ENCODE data around the gene ACTRT2.

The ACTRT2 gene

GRCh38 chr1:2999571-2999970 lies 21.7 kb upstream of the ACTRT2 start:
- ChIA-PET POLR2A (no interaction called here), CTCF (no interaction called here)
- DNase-seq (ENCODE audit: low read depth, low spot score) = no peak
- no peak for TF ChIP-seq CTCF (IDR thresholded peaks at IDR 0.05; ENCODE audit: insufficient read depth, low read length, missing control alignments)
- no peak overlapping the region for H3K4me3 ChIP-seq (ENCODE audit: low read depth, low read length)

GRCh38 chr1:3000214-3000613 lies 21.1 kb upstream of the ACTRT2 start:
- DNase-seq (ENCODE audit: low read depth, low spot score) = no peak
- no peak for TF ChIP-seq CTCF (IDR thresholded peaks at IDR 0.05; ENCODE audit: insufficient read depth, low read length, missing control alignments)
- no peak overlapping the region for H3K4me3 ChIP-seq (ENCODE audit: low read depth, low read length)
- ChIA-PET POLR2A (no interaction called here), CTCF (no interaction called here)

GRCh38 chr1:3000671-3001470 lies 20.4 kb upstream of the ACTRT2 start:
- no peak for DNase-seq (ENCODE audit: low read depth, low spot score)
- ChIA-PET CTCF (no interaction called here), POLR2A (no interaction called here)
- no peak for TF ChIP-seq CTCF (IDR thresholded peaks at IDR 0.05; ENCODE audit: insufficient read depth, low read length, missing control alignments)
- no peak overlapping the region for H3K4me3 ChIP-seq (ENCODE audit: low read depth, low read length)

GRCh38 chr1:3001471-3002348 lies 19.6 kb upstream of the ACTRT2 start:
- ChIA-PET CTCF (no interaction called here), POLR2A (no interaction called here)
- no peak for DNase-seq (ENCODE audit: low read depth, low spot score)
- no peak overlapping the region for H3K4me3 ChIP-seq (ENCODE audit: low read depth, low read length)
- TF ChIP-seq CTCF (IDR thresholded peaks at IDR 0.05; ENCODE audit: insufficient read depth, low read length, missing control alignments) = no peak

GRCh38 chr1:3002349-3003038 lies 18.8 kb upstream of the ACTRT2 start:
- TF ChIP-seq CTCF (IDR thresholded peaks at IDR 0.05; ENCODE audit: insufficient read depth, low read length, missing control alignments) = no peak
- ChIA-PET POLR2A (no interaction called here), CTCF (no interaction called here)
- no peak for DNase-seq (ENCODE audit: low read depth, low spot score)
- H3K4me3 ChIP-seq (ENCODE audit: low read depth, low read length) = no peak overlapping the region
